Activated CD8-positive, alpha-beta memory T cell treated with anti-CD3 and anti-CD28 coated beads for 24 hours (primary cell): Measurements from ENCODE around the gene TMEM30A.

ENCODE experiments used
- DNase-seq: peaks from one replicate; pipeline ENCODE4 v3.0.0-alpha.2; 2020

TMEM30A gene

DNA sequence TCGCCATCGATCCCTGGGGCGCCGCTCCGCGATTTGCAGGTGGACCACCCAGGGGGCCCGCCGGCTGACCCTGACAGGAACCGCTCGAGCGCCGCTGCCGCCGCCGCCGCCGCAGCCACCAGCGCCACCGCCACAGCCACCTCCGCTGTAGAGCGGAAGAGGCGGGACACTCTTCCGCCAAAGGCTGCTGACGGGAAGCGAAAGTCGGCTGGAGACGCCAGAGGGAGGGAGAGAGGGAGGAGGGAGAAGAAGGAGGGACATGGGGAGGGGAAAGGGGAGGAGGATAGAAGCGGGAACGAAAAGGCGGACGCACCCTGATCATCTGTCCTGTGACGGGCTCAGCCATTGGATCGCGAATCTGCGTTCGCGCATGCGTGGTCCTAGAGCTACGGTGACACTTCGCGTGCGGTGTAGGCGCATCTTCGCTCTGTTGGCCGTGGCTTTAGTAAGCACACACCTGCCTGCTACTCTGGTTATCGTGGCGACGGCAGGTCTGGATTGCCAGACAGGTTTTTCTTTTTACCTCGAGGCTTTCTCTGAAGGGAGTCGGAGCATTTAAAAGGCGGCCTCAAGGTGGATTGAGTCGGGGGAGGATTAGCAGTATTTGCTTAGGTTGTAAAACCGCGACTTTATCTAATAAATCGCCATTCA is at the start of gene TMEM30A:
TSS of gene TMEM30A (minus strand) at position 161 of the 651 bp plus-strand sequence. CDS start at position 7, 154 bp downstream.
- DNase-seq, result peak; percentile 94

GRCh38 chr6:75333676-75334200 is 49.1 kb upstream of the TMEM30A start:
- no peak for DNase-seq

DNA sequence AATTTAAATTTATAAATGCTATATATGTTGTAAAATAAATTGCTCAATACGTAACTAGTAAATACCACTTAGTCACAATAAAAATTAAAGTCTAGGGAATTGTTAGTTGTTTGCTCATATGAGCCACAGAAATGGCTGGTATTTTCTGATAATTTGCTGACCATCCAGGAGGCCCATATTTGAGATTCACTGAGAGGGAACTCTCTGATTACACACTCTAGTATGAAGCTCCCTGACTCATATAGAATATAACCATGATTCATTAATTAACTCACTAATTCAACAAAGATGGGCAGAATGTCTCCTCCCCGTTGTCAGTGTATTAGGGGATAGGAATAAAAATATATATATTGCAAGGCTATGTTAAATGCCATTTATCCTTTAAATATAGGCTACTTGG is 46.6 kb upstream of the TMEM30A start:
- DNase-seq, result no peak

DNA sequence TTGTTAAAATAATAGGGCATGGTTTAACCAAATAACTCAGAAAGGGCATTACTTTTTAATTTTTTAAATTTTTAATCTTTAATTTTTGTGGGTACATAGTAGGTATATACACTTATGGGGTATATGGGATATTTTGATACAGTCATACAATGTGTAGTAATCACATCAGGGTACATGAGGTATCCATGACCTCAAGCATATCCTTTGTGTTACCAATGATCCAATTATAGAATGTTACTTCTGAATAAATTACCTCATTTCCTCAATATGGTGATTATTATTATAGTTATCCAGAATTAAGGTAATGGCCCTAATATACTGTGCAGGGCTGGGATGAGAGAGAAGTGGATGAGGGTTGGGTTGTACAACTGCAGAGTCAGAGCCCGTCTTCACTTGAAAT is 45.1 kb upstream of the TMEM30A start:
- no peak for DNase-seq

- DNase-seq, result no peak
Measured at GRCh38 chr6:75327807-75328206, 43.2 kb upstream of the TMEM30A start.

DNA sequence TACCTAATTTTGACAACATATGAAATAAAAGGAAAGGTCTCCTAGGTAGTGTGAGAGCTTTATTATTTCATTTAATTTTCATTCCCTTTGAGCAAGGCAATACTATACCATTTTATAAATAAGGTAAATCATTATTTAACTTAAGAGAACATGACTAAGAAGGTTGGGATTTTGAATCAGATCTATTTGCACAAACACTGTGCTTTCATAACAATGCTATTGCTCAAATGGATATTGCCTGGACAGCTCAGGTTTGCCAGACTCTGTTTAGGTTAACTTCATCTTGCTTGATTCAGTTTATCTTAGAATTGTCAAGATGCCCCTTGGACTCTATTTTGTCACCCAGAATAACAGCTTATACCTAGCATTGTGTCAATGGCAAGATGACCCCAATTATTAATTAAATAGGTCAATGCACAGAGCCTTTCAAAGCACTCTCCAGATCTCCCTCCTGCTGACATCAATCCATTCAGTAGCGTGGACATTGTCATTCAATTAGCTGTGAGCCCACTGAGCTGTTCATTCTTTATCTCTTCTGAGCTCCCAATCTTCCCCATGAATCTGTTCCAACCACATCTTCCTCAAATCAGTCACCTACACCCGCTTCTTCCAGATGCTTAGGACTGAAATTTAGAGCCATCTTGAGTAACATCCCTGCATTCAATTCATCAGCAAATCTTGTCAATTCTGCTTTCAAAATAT is 42.1 kb upstream of the TMEM30A start:
- no peak for DNase-seq

DNA sequence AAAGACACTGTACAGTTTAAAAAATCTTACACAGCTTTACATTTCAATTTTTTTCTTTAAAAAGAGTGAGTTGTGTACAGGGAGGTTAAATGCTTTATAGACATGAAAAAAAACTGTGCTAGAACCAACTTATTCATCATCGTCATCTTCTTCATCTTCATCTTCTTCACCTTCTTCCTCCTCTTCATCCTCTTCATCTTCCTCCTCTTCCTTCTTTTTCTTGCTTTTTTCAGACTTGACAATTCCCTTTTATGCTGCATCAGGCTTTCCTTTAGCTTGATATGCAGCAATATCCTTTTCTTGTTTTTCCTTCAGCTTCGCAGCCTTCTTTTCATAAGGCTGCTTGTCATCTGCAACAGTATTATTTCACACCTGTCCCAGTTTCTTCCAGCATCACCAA is 34.3 kb upstream of the TMEM30A start:
- no peak for DNase-seq

DNA sequence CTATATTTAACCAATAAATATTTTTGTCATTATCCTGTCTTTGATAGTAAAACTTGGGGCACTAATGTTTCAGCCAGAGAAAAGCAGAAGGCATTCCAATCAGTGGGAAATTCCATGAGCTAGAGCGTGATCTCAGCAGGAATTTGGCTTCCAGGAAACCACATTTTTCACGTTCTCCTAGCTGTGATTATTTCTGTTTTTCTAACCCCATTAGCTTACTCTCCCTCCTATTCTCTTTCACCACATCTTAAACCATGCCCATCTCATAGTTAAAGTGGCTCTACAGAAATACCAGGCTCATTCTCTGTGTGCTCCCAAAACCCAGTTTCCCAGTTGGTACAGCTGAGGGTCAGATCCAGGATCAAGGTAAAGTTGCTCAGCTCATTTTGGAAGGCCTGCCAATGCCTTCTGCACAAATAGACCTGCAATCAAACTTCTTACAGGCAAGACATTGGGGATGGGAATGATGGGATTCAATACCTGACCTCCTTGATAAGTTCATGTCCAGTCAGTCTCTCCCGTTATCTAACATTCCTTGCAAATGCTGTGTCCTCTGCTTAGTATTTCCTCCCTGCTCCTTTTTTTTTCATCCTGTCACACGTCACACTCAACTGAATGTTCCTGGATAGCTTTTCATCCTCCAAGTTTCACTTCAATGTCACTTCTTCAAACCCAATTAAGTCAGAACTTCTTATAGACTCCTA is 33.1 kb upstream of the TMEM30A start:
- DNase-seq, result no peak

DNA sequence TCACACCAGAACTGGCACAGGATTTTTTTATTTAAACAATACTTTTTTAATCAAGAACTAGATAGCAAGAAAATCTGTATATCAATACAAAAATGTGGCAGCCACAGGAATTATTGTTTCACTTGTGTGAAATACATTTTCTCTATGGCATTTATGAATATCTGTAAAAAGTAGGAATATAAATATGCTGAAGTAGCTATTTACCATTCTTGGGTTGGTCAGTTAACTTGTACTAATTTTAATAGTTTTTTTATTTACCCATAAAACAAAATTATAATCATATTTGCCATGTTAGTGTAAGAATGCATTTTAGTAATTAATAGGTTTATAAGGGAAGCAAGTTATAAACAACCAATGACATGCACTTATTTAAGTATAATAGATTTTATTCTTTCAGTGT is 31.4 kb upstream of the TMEM30A start:
- DNase-seq, result no peak

DNA sequence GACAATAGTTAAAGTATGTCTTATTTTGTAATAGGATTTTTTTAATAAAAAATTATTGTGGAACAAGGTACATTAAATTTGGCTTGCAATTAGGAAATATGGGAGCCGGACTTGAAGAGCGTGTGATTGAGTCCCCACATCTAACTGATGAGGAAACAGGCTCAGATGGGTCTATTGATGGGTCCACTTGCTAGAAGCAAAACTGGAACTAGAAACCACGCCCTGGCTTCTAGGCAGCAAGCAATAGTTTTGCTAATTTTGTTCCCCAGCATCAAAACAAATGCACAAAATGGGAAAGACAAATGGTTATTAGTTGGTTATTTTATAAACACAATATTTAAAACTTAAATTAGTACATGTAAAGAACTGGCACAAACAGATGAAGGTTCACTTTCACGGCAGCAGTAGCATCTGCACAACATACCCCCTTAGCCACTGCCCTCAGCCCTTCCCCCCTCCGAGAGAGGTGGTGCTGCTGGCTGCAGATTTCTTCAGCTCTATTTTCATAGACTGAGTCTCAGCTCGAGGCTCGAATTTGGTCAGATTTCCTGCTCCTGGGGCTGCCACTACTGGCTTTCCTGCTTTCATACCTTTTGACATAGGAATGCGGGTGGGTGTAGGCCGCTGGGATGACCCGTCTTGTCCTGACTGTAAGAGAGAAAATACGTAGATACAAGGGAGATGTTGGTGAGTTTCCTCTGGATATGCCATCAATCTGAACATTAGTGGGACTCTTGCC is 23.8 kb upstream of the TMEM30A start:
- no peak for DNase-seq

GRCh38 chr6:75307364-75308004 is 22.9 kb upstream of the TMEM30A start:
- no peak for DNase-seq

DNA sequence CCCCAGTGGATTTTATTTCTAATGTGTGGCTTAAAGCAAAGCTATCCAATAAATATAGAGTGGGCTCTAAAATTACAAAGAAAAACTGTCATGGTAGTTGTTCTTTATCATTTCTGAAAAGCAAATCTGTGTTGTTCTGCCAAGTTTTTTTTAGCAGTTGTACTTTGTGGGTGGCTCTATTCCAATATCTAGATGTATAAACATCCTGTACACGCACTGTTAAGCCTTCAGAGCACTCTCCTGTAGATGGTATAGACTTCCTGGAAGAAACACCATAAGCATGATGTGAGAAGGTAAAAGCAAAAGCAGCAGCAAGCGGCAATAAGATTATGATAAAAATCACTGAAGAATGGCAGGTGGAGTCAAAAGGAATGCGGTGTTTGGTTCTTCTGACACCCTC is 21.5 kb upstream of the TMEM30A start:
- DNase-seq, result no peak

DNA sequence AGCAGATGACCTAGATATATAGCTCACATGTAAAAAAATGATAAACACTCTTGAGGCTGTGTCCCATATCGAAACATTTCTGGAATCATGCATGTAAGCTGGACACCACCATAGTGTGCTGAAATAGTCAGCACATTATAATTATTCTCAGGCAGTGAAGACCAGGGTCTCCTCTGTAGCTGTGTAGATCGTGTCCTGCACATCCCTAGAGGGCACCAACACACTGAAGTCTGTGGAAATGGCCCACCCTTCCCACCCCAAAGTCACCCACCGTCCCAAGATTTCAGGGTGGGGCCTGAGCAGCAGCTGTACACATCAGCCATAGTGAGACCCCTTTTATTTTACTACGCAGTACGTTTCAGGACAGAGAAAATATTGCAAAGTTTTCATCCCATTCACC is 21.0 kb upstream of the TMEM30A start:
- no peak for DNase-seq

- no peak for DNase-seq
Measured at GRCh38 chr6:75302280-75302679, 17.7 kb upstream of the TMEM30A start.

- DNase-seq, result no peak
Measured at GRCh38 chr6:75301537-75301936, 16.9 kb upstream of the TMEM30A start.

GRCh38 chr6:75301088-75301487 is 16.5 kb upstream of the TMEM30A start:
- DNase-seq, result no peak

- no peak for DNase-seq
Measured at GRCh38 chr6:75300531-75300855, 15.9 kb upstream of the TMEM30A start.

GRCh38 chr6:75299801-75300530 is 15.4 kb upstream of the TMEM30A start:
- DNase-seq, result no peak

- no peak for DNase-seq
Measured at GRCh38 chr6:75296811-75297779, 12.5 kb upstream of the TMEM30A start.

- DNase-seq, result no peak
Measured at GRCh38 chr6:75292555-75292954, 8.0 kb upstream of the TMEM30A start.

GRCh38 chr6:75291744-75292143 is 7.2 kb upstream of the TMEM30A start:
- DNase-seq, result no peak
